VCaP (cell line): ENCODE results near the gene RARA.

Source experiments
- H3K27ac ChIP-seq: fragments of 450-650 bp; 2 replicates; pipeline ENCODE4 v1.5.1; 2017
- CTCF ChIP-seq: fragments of 450-650 bp; conservative IDR thresholded peaks from 2 replicates; pipeline ENCODE4 v1.5.1; 2017; ENCODE audit warnings: mild to moderate bottlenecking, moderate library complexity

RARA gene

GRCh38 chr17:40309949-40310510, 1.1 kb downstream of the RARA start:
- H3K27ac ChIP-seq = no peak overlapping the region
- no peak for TF ChIP-seq CTCF

- no peak for TF ChIP-seq CTCF
- H3K27ac ChIP-seq = no peak overlapping the region
Observed at GRCh38 chr17:40310882-40311391, 2.0 kb downstream of the RARA start.

GRCh38 chr17:40311575-40311974, 2.6 kb downstream of the RARA start:
- no peak for TF ChIP-seq CTCF
- H3K27ac ChIP-seq = no peak overlapping the region

GRCh38 chr17:40312131-40312731, 3.3 kb downstream of the RARA start:
- no peak overlapping the region for H3K27ac ChIP-seq
- TF ChIP-seq CTCF = no peak

GRCh38 chr17:40312893-40313667, 4.1 kb downstream of the RARA start:
- no peak overlapping the region for H3K27ac ChIP-seq

GRCh38 chr17:40313668-40314583, 4.9 kb downstream of the RARA start:
- no peak for TF ChIP-seq CTCF
- no peak overlapping the region for H3K27ac ChIP-seq

More at GRCh38 chr17:40312893-40313667, 4.1 kb downstream of the RARA start:
- TF ChIP-seq CTCF = no peak
